Body of pancreas (tissue), 4 donors: ENCODE results near the gene RNF41.

Experiments
- POLR2A ChIP-seq, 3 donors: fragments of 450-650 bp; IDR thresholded peaks; one replicate each; pipeline ENCODE4 v1.6.1; 2016; ENCODE audit warnings: antibody characterized with exemption in 3 of 3, mild to moderate bottlenecking in 2 of 3
- TF ChIP-seq, protein P1 (sequence below), 7 experiments: fragments of 450-650 bp in 4 of 7; fragments of 200-600 bp in 3 of 7; sonication (generic) in 3 of 7; IDR thresholded peaks; one replicate each; pipeline ENCODE4 v1.5.1; 2016 to 2019; ENCODE audit warnings: antibody characterized with exemption in 7 of 7

DNA sequence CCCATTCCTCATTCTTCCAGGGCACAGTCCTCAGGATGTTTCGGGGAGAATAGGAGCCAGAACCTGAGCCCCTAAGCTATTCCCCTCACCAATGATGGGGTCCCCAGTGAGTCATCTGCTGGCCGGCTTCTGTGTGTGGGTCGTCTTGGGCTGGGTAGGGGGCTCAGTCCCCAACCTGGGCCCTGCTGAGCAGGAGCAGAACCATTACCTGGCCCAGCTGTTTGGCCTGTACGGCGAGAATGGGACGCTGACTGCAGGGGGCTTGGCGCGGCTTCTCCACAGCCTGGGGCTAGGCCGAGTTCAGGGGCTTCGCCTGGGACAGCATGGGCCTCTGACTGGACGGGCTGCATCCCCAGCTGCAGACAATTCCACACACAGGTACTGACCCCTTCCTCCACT lies 9.5 kb upstream of the RNF41 start:
- TF ChIP-seq, protein P1, sequence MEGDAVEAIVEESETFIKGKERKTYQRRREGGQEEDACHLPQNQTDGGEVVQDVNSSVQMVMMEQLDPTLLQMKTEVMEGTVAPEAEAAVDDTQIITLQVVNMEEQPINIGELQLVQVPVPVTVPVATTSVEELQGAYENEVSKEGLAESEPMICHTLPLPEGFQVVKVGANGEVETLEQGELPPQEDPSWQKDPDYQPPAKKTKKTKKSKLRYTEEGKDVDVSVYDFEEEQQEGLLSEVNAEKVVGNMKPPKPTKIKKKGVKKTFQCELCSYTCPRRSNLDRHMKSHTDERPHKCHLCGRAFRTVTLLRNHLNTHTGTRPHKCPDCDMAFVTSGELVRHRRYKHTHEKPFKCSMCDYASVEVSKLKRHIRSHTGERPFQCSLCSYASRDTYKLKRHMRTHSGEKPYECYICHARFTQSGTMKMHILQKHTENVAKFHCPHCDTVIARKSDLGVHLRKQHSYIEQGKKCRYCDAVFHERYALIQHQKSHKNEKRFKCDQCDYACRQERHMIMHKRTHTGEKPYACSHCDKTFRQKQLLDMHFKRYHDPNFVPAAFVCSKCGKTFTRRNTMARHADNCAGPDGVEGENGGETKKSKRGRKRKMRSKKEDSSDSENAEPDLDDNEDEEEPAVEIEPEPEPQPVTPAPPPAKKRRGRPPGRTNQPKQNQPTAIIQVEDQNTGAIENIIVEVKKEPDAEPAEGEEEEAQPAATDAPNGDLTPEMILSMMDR (IDR thresholded peaks at IDR 0.05), result no peak
- no peak for TF ChIP-seq POLR2A (IDR thresholded peaks at IDR 0.05)
